HepG2 (cell line): ENCODE results near the gene MICAL3. TPM values are rescaled to one million over a fixed set of nuclear protein-coding genes. Genes with fewer than 3 reads are reported as not detected.

Source experiments
- ATAC-seq: fragments of 200-7000 bp; cut with Tn5 transposase; 3 replicates; pipeline ENCODE4 v1.9.1; 2020; ENCODE audit warnings: mild to moderate bottlenecking, moderate library complexity
- BruUV-seq: library from RNA; stranded (reverse); fragments of 400-500 nt; replicated peaks from 2 replicates; lab custom pipeline; 2021; lab: Mats Ljungman, UMichigan
- CTCF ChIA-PET: fragments of 300-600 bp; formaldehyde crosslinking; extraction: SDS; loops from one replicate; lab custom pipeline; 2021; ENCODE audit warnings: low total read pairs, inconsistent platforms, low intra/inter-chr PET ratio; lab: Yijun Ruan, JAX
- POLR2A ChIA-PET: fragments of 350-600 bp; sonication (Branson Sonifier 250); formaldehyde crosslinking; loops from one replicate; lab custom pipeline; 2020; ENCODE audit warnings: antibody characterized with exemption, inconsistent platforms; lab: Yijun Ruan, JAX
- DNase-seq: peaks from one replicate; pipeline ENCODE4 v3.0.0-alpha.2; 2015; ENCODE audit warnings: low spot score
- FAIRE-seq: peaks from 3 replicates; lab custom pipeline; 2011; peaks lifted over from hg19 to GRCh38; lab: Jason Lieb, UNC
- H2AFZ ChIP-seq: one replicate; pipeline ENCODE4 v1.6.1; 2011; ENCODE audit warnings: low read length, inconsistent platforms
- H3K27ac ChIP-seq: fragments of 300-600 bp; 3 replicates; pipeline ENCODE4 v1.8.0; 2011; ENCODE audit warnings: mixed run types, mild to moderate bottlenecking, mixed read lengths, low read length, inconsistent platforms; ENCODE audit not compliant: insufficient read depth; ENCODE audit errors: extremely low read length
- H3K27me3 ChIP-seq, 2 experiments: fragments of 200-600 bp in 1 of 2; 2 replicates in 1 of 2; 3 replicates in 1 of 2; pipeline versions ENCODE4 v1.6.0 to v1.8.0; 2011; ENCODE audit warnings: low read length in 2 of 2, mild to moderate bottlenecking in 2 of 2, moderate library complexity in 2 of 2, inconsistent platforms in 1 of 2; ENCODE audit not compliant: insufficient read depth in 2 of 2, control insufficient read depth in 1 of 2
- H3K36me3 ChIP-seq, 2 experiments: fragments of 200-600 bp in 1 of 2; replicated peaks in 1 of 2; 2 replicates in 1 of 2; 3 replicates in 1 of 2; pipeline versions ENCODE4 v1.5.1 to v1.8.0; 2011; ENCODE audit warnings: low read length in 2 of 2, inconsistent platforms in 1 of 2; ENCODE audit not compliant: insufficient read depth in 2 of 2, control insufficient read depth in 1 of 2
- H3K4me1 ChIP-seq: 2 replicates; pipeline ENCODE4 v1.5.1; 2012; ENCODE audit warnings: low read length, inconsistent platforms; ENCODE audit not compliant: insufficient read depth
- H3K4me2 ChIP-seq: 2 replicates; pipeline ENCODE4 v1.6.0; 2011; ENCODE audit warnings: low read depth, low read length, inconsistent platforms
- H3K4me3 ChIP-seq, 3 experiments: fragments of 200-600 bp in 1 of 3; sonication (generic), shearing (Covaris generic) in 1 of 3; replicated peaks in 1 of 3; 2 replicates each; pipeline ENCODE4 v1.5.1; 2011 to 2016; ENCODE audit warnings: low read length in 3 of 3, inconsistent platforms in 2 of 3, low read depth in 2 of 3, mild to moderate bottlenecking in 2 of 3, control low read depth in 1 of 3, mixed read lengths in 1 of 3; ENCODE audit not compliant: insufficient read depth in 1 of 3
- H3K79me2 ChIP-seq: one replicate; pipeline ENCODE4 v1.6.1; 2011; ENCODE audit warnings: low read length, inconsistent platforms; ENCODE audit not compliant: insufficient read depth
- H3K9ac ChIP-seq: 2 replicates; pipeline ENCODE4 v1.6.0; 2011; ENCODE audit warnings: mild to moderate bottlenecking, low read depth, low read length, inconsistent platforms; ENCODE audit not compliant: insufficient read depth
- H3K9me3 ChIP-seq: 2 replicates; pipeline ENCODE4 v1.5.1; 2012; ENCODE audit warnings: mild to moderate bottlenecking, low read length
- H4K20me1 ChIP-seq: 2 replicates; pipeline ENCODE4 v1.6.0; 2011; ENCODE audit warnings: inconsistent platforms, mild to moderate bottlenecking, low read length, moderate library complexity; ENCODE audit not compliant: insufficient read depth
- ATF7-NPFF ChIP-seq: sonication (generic); formaldehyde crosslinking; IDR thresholded peaks from 2 replicates; pipeline ENCODE4 v1.8.1; 2023; ENCODE audit warnings: mild to moderate bottlenecking, low read depth, missing genetic modification reagents, moderate library complexity
- CSRNP1 ChIP-seq: sonication (generic); formaldehyde crosslinking; IDR thresholded peaks from 2 replicates; pipeline ENCODE4 v1.8.1; 2023; ENCODE audit warnings: mild to moderate bottlenecking, missing genetic modification reagents
- GMEB1 ChIP-seq: sonication (generic); formaldehyde crosslinking; IDR thresholded peaks from 2 replicates; pipeline ENCODE4 v1.5.1; 2020; ENCODE audit warnings: missing genetic modification reagents, mild to moderate bottlenecking, borderline replicate concordance
- GRHL1 ChIP-seq: sonication (generic); formaldehyde crosslinking; conservative IDR thresholded peaks from 2 replicates; pipeline ENCODE4 v1.8.0; 2022; ENCODE audit warnings: missing genetic modification reagents
- NBN ChIP-seq: fragments of 450-650 bp; conservative IDR thresholded peaks from 2 replicates; pipeline ENCODE4 v1.6.1; 2017
- PHF8 ChIP-seq: sonication (generic); formaldehyde crosslinking; IDR thresholded peaks from 2 replicates; pipeline ENCODE4 v1.5.0; 2020; ENCODE audit warnings: missing genetic modification reagents
- PITX1 ChIP-seq: sonication (generic); formaldehyde crosslinking; IDR thresholded peaks from 2 replicates; pipeline ENCODE4 v1.5.1; 2020; ENCODE audit warnings: mild to moderate bottlenecking, missing genetic modification reagents
- REST ChIP-seq, 2 experiments: IDR thresholded peaks; 2 replicates each; pipeline ENCODE4 v1.6.1; 2011 to 2012; ENCODE audit warnings: low read length in 2 of 2, borderline replicate concordance in 1 of 2, low read depth in 1 of 2, mild to moderate bottlenecking in 1 of 2, moderate library complexity in 1 of 2
- ZBTB33 ChIP-seq: sonication (generic); formaldehyde crosslinking; IDR thresholded peaks from 2 replicates; pipeline ENCODE4 v1.4.0; 2020; ENCODE audit warnings: missing genetic modification reagents
- ZNF580 ChIP-seq: IDR thresholded peaks from 2 replicates; pipeline ENCODE4 v1.6.1; 2016; ENCODE audit warnings: low read depth, borderline replicate concordance
- WGBS: methylation state at CpG from one replicate; pipeline ENCODE4 v1.1.6; 2017; ENCODE audit warnings: low lambda C conversion rate; 5-methylcytosine and 5-hydroxymethylcytosine counted together
- in situ Hi-C: cut with HindIII; loops from 2 replicates; pipeline ENCODE4 v1.10.0; 2017; ENCODE audit warnings: low pct_unique_long_range_greater_than_20kb; ENCODE audit not compliant: extremely low pct_ligation_motif_present
- intact Hi-C: fragments of 100-400 bp; cut with micrococcal nuclease; formaldehyde crosslinking; loops from one replicate; pipeline ENCODE4 v1.10.0; 2022; ENCODE audit not compliant: unreplicated experiment
- polyA plus RNA-seq, 8 experiments: library from polyadenylated mRNA; depleted of rRNA in 3 of 8; stranded (reverse) in 7 of 8; unstranded in 1 of 8; fragments of >200 nt; fragmentation: Illumina TruSeq in 4 of 8; extraction: Trizol in 4 of 8; gene quantifications; 2 replicates each; pipeline versions ENCODE4 v1.2.1 to v1.2.3, GENCODE V29; 2011 to 2016; ENCODE audit warnings: low read depth in 4 of 8, missing spikeins in 1 of 8, mixed read lengths in 1 of 8; ENCODE audit not compliant: insufficient read depth in 1 of 8
- total RNA-seq, 5 experiments: library from RNA; depleted of rRNA; stranded (reverse); fragments of >200 nt; fragmentation: Illumina TruSeq; extraction: Trizol; gene quantifications; 2 replicates each; pipeline ENCODE4 v1.2.3, GENCODE V29; 2016; ENCODE audit warnings: low read depth in 1 of 5

The MICAL3 gene
- total and polyA plus RNA-seq, 2 of the 13 experiments (the other 11 are each of a cell fraction or from before 2014, with no cell fraction given): 5.3 to 12.5 TPM

GRCh38 chr22:17903564-17904295 lies 120.6 kb downstream of the MICAL3 start (continued):
- TF ChIP-seq REST (IDR thresholded peaks at IDR 0.05; ENCODE audit: borderline replicate concordance in 1 of 2, low read depth in 1 of 2, low read length in 2 of 2) (no peak), GRHL1 (CRISPR knock-in tag) (no peak), ZNF580 (no peak)

GRCh38 chr22:17902960-17903359 lies 121.4 kb downstream of the MICAL3 start:
- BruUV-seq: no TSS peak
- POLR2A ChIA-PET: no interaction called here
- DNase-seq: no peak
- H4K20me1 ChIP-seq: no peaks in the 10 kb centered on the region
- no peak overlapping the region for H3K27ac ChIP-seq
- CTCF ChIA-PET: no interaction called here
- H3K79me2 ChIP-seq: no peaks in the 10 kb centered on the region
- H3K9ac ChIP-seq: no peak overlapping the region
- in situ Hi-C loops: no loop called here
- FAIRE-seq: no peak
- H3K36me3 ChIP-seq: peaks cover 23 to 60% of the 10 kb centered on the region in 2 experiments; a peak in 4 of 5 replicates
- H3K4me2 ChIP-seq: no peak overlapping the region
- H3K4me3 ChIP-seq: no peak overlapping the region
- peaks cover 9% of the 10 kb centered on the region for H3K4me1 ChIP-seq
- no peak for ATAC-seq
- H3K27me3 ChIP-seq: no peaks in the 10 kb centered on the region
- WGBS: 82% methylated on average over 6 of the region's 8 CpGs
- intact Hi-C loops: no loop called here
- no peak overlapping the region for H2AFZ ChIP-seq
- no peaks in the 10 kb centered on the region for H3K9me3 ChIP-seq
- TF ChIP-seq PITX1 (CRISPR knock-in tag) (no peak), ATF7-NPFF (no peak), PHF8 (CRISPR knock-in tag) (no peak), ZBTB33 (CRISPR knock-in tag) (no peak), CSRNP1 (CRISPR knock-in tag) (no peak), GMEB1 (no peak), NBN (no peak)
